Fibroblast of skin of scalp (primary cell): ENCODE measurements around the gene NAT9.

ENCODE experiments used
- DNase-seq: peaks from one replicate; pipeline ENCODE4 v3.0.0-alpha.2; 2013

The NAT9 gene

DNA sequence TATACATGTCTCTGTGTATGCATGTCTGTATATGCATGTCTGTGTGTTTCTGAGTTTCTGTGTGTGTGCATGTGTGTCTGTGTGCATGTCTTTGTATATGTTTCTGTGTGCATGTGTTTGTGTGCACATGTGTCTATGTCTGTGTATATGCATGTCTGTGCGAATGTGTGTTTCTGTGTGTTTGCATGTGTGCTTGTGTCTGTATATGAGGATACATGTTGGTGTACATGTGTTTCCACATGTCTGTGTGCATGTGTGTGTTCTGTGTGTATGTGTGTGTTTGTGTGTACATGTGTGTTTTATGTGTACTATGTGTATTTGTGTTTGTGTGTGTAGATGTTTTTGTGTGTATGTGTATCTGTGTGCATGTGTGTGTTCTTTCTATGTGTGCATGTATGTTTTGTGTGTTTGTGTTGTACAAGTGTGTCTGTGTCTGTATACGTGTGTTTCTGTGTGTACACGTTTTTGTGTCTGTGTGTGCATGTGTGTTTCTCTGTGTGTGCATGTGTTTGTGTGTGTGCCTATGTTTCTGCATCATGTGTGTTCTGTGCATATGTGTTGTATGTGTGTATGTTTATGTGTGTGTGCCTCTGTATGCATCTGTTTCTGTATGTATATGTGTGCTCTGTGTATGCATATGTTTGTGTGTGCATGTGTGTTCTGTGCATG lies 48.0 kb downstream of the NAT9 start:
- no peak for DNase-seq

DNA sequence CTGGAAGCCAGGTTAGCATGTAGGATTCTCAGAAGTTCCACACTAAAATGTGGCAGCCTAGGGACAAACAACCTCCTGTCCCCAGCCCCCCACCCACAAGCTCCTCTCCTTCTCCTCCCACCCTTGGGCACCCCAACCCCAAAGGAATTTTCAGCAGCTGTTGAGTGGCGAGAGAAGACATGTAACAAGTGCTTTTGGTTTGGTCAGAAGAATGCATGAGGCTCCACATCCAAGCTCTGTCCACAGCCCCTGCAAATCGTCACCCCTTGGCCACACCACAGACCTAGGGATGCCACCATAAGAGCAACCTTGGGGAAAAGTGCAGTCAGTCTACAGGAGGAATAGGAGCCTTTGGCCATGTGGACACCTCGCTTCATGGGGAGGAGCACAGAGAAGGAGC lies 51.0 kb downstream of the NAT9 start:
- DNase-seq, result no peak

DNA sequence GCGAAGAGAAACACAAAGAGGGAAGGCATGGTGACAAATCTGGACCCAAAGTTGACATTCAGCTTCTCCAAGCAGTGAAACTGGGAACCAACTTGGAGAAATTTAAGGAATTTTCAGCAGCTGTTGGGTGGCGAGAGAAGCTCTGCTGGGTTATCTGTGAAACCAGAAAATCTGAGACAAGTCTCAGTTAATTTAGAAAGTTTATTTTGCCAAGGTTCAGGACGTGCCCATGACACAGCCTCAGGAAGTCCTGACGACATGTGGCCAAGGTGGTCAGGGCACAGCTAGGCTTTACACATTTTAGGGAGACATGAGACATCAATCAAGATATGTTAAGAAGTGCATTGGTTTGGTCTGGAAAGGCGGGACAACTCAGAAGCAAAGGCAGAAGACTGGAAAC lies 52.3 kb downstream of the NAT9 start:
- DNase-seq, result no peak

DNA sequence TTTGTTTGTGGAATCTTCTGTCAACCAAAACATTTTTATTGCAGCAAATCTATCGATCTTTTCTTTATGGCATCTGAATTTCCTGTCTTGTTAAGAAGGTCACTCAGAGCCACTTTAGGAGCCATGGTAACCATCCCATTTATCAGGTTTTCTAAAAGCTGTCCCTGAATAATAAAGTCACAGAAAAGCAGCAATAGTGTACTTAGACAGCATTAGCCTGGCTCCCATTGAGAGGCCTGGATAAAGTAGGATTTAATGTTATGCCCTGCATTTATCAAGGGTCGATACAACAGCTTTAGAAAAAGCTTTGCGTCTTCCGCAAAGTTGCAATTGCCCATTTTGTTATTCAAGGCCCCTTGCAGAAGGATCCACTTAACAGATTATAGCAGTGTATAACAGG lies 53.4 kb downstream of the NAT9 start:
- no peak for DNase-seq
